Fibroblast of lung (primary cell): ENCODE measurements around the gene MYH13.

ENCODE experiments used
- CTCF ChIP-seq, 2 donors: IDR thresholded peaks in 1 of 2; conservative IDR thresholded peaks in 1 of 2; 1 replicate in 1 of 2; 2 replicates in 1 of 2; pipeline ENCODE4 v1.5.1; 2011 to 2012; ENCODE audit warnings: low read length in 2 of 2, control low read depth in 1 of 2, inconsistent platforms in 1 of 2, low read depth in 1 of 2, mild to moderate bottlenecking in 1 of 2
- EZH2 ChIP-seq: IDR thresholded peaks from 2 replicates; pipeline ENCODE4 v1.5.1; 2012; ENCODE audit warnings: low read length, control low read depth, mild to moderate bottlenecking; ENCODE audit errors: missing control alignments

DNA sequence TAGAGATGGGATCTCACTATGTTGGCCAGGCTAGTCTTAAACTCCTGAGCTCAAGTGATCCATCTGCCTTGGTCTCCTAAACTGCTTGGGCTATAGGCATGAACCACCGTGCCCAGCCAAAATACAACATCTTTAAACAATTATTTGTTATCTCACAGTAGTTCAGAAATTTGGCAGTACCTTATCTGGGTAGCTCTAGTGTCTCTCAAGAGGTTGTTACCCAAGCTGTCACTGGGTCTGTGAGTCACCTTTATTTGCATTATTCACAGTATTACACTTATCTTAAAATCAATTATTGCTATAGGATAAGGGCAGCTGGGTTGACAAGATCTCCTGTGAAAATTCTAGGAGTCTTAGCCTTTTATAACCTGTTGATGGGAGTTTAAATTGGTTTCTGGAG lies 110.4 kb downstream of the MYH13 start:
- no peak for TF ChIP-seq EZH2
- no peak for TF ChIP-seq CTCF (conservative IDR thresholded peaks at IDR 0.05 in 1 of 2, IDR thresholded peaks at IDR 0.05 in 1 of 2; ENCODE audit: low read depth in 1 of 2, low read length in 2 of 2)
